ENCODE results near the gene LRG1. TPM values are rescaled to one million over a fixed set of nuclear protein-coding genes. Genes with fewer than 3 reads are reported as not detected.

The LRG1 gene
- total RNA-seq, 4 donors from 2014 or later: 0.17 to 9.4 (median 0.79) TPM

GRCh38 chr19:4575267-4576015, 35.6 kb upstream of the LRG1 start:
- Histone ChIP-seq H3K27ac (replicated peaks in 1 of 4) (peak overlapping the region; percentile 60 to 69 (median 67)), H3K4me3 (no peak overlapping the region), H3K4me1 (peaks cover 11 to 28% (median 15%) of the 10 kb centered on the region in 4 donors), H3K27me3 (peaks cover 2 to 81% (median 27%) of the 10 kb centered on the region in 4 donors), H3K36me3 (no peaks in the 10 kb centered on the region), H3K9me3 (no peaks in the 10 kb centered on the region)
- TF ChIP-seq POLR2AphosphoS5 (IDR thresholded peaks at IDR 0.05) (peak; percentile 68), POLR2A (IDR thresholded peaks at IDR 0.05; ENCODE audit: low read depth) (no peak)
- WGBS: 28% methylated on average over 14 of the region's 19 CpGs
- DNase-seq (ENCODE audit: extremely low spot score): no peak
- intact Hi-C loops (cut with DNase I): loop anchor here (5.0 kb wide), 1 partner anchor 62 kb away; the partner anchor contains the start of gene TNFAIP8L1

GRCh38 chr19:4573682-4574081, 33.8 kb upstream of the LRG1 start:
- TF ChIP-seq POLR2A (IDR thresholded peaks at IDR 0.05; ENCODE audit: low read depth) (no peak), POLR2AphosphoS5 (IDR thresholded peaks at IDR 0.05) (no peak), CTCF (IDR thresholded peaks at IDR 0.05) (no peak), EP300 (IDR thresholded peaks at IDR 0.05) (no peak)
- intact Hi-C loops (cut with DNase I): no loop called here
- H3K27me3 ChIP-seq: peaks cover 0 to 63% (median 15%) of the 10 kb centered on the region in 4 donors
- no peaks in the 10 kb centered on the region for H3K36me3 ChIP-seq
- peak overlapping the region in 1 of 4 donors; percentile 68 for H3K27ac ChIP-seq (replicated peaks in 1 of 4)
- H3K4me3 ChIP-seq: no peak overlapping the region
- H3K9me3 ChIP-seq: no peaks in the 10 kb centered on the region
- DNase-seq (ENCODE audit: extremely low spot score): no peak
- peaks cover 9 to 24% (median 12%) of the 10 kb centered on the region in 4 donors for H3K4me1 ChIP-seq
- 80% methylated on average over 5 of the region's 6 CpGs for WGBS

GRCh38 chr19:4571305-4571917, 31.6 kb upstream of the LRG1 start:
- no peak for DNase-seq (ENCODE audit: extremely low spot score)
- peaks cover 9 to 34% (median 15%) of the 10 kb centered on the region in 4 donors for H3K4me1 ChIP-seq
- H3K27ac ChIP-seq (replicated peaks in 1 of 4): no peak overlapping the region
- intact Hi-C loops (cut with DNase I): no loop called here
- 39% methylated on average over 14 of the region's 22 CpGs for WGBS
- H3K9me3 ChIP-seq: no peaks in the 10 kb centered on the region
- TF ChIP-seq POLR2AphosphoS5 (IDR thresholded peaks at IDR 0.05): no peak
- TF ChIP-seq CTCF (IDR thresholded peaks at IDR 0.05): no peak
- TF ChIP-seq POLR2A (IDR thresholded peaks at IDR 0.05; ENCODE audit: low read depth): no peak
- TF ChIP-seq EP300 (IDR thresholded peaks at IDR 0.05): no peak
- H3K36me3 ChIP-seq: no peaks in the 10 kb centered on the region
- H3K4me3 ChIP-seq: no peak overlapping the region
- peaks cover 0 to 50% (median 15%) of the 10 kb centered on the region in 4 donors for H3K27me3 ChIP-seq

- no peaks in the 10 kb centered on the region for H3K36me3 ChIP-seq
- WGBS: 85% methylated on average over 5 of the region's 5 CpGs
- DNase-seq (ENCODE audit: extremely low spot score): no peak
- H3K9me3 ChIP-seq: no peaks in the 10 kb centered on the region
- intact Hi-C loops (cut with DNase I): no loop called here
- H3K27me3 ChIP-seq: peaks cover 0 to 45% (median 14%) of the 10 kb centered on the region in 4 donors
- H3K4me1 ChIP-seq: peaks cover 9 to 32% (median 14%) of the 10 kb centered on the region in 4 donors
- TF ChIP-seq CTCF (IDR thresholded peaks at IDR 0.05) (no peak), POLR2AphosphoS5 (IDR thresholded peaks at IDR 0.05) (no peak), POLR2A (IDR thresholded peaks at IDR 0.05; ENCODE audit: low read depth) (no peak), EP300 (IDR thresholded peaks at IDR 0.05) (no peak)
- H3K27ac ChIP-seq (replicated peaks in 1 of 4): no peak overlapping the region
- H3K4me3 ChIP-seq: no peak overlapping the region
Measured at GRCh38 chr19:4570916-4571304, 31.1 kb upstream of the LRG1 start.

- intact Hi-C loops (cut with DNase I): no loop called here
- Histone ChIP-seq H3K36me3 (no peaks in the 10 kb centered on the region), H3K27ac (replicated peaks in 1 of 4) (no peak overlapping the region), H3K4me1 (peaks cover 9 to 27% (median 12%) of the 10 kb centered on the region in 4 donors), H3K4me3 (no peak overlapping the region), H3K27me3 (peaks cover 0 to 40% (median 12%) of the 10 kb centered on the region in 4 donors), H3K9me3 (no peaks in the 10 kb centered on the region)
- no peak for TF ChIP-seq POLR2AphosphoS5 (IDR thresholded peaks at IDR 0.05)
- no peak for TF ChIP-seq EP300 (IDR thresholded peaks at IDR 0.05)
- TF ChIP-seq CTCF (IDR thresholded peaks at IDR 0.05): no peak
- no peak for TF ChIP-seq POLR2A (IDR thresholded peaks at IDR 0.05; ENCODE audit: low read depth)
- no peak for DNase-seq (ENCODE audit: extremely low spot score)
- 85% methylated on average over 11 of the region's 11 CpGs for WGBS
Measured at GRCh38 chr19:4570402-4570801, 30.6 kb upstream of the LRG1 start.
